ENCODE measurements around the gene FAM163B.

FAM163B gene

GRCh38 chr9:133583111-133583510 lies 26.1 kb downstream of the FAM163B start:
- no peak overlapping the region for H3K27ac ChIP-seq
- H3K9me3 ChIP-seq (ENCODE audit: low read depth, low read length) = no peaks in the 10 kb centered on the region
- H3K4me3 ChIP-seq = no peak overlapping the region
- H3K36me3 ChIP-seq (ENCODE audit: insufficient read depth, low read length) = no peaks in the 10 kb centered on the region
- TF ChIP-seq EZH2 (IDR thresholded peaks at IDR 0.05) = no peak
- TF ChIP-seq FOXP2 (optimal IDR thresholded peaks at IDR 0.05; ENCODE audit: control extremely low read depth, extremely low read length, insufficient read depth) = no peak
- no peak for TF ChIP-seq POLR2AphosphoS5 (IDR thresholded peaks at IDR 0.05; ENCODE audit: borderline replicate concordance, low read depth, low read length)
- DNase-seq (ENCODE audit: low read depth, low spot score) = no peak
- no peak overlapping the region for H3K9ac ChIP-seq (ENCODE audit: insufficient read length)

DNA sequence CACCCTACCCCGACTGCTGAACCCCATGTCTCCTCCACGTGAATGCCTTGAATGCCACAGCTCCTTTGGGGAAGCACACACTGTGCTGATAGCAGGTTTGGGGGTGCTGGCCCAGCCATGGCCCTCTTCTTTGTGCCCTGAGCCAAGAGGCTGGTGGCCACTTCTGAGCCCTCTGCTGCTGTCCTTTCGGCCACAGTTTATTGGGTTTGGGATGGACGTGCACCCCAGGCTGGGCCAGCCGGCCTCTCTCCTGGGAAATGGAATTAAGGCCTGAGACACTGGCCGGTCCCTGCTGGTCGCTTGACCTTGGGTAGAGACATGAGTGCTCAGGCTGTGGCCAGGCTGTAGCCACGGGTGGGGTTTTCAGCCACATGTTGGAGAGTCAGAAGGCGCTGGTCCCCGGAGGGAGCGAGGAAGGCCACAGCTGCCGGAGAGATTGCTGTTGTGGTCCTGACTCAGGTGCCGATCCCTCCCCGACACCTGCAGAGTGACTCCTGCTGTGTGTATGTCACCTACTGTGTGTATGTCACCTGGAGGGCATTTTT lies 26.6 kb downstream of the FAM163B start:
- DNase-seq (ENCODE audit: low read depth, low spot score) = no peak
- Histone ChIP-seq H3K4me3 (no peak overlapping the region), H3K9ac (ENCODE audit: insufficient read length) (no peak overlapping the region), H3K27ac (no peak overlapping the region), H3K36me3 (ENCODE audit: insufficient read depth, low read length) (no peaks in the 10 kb centered on the region), H3K9me3 (ENCODE audit: low read depth, low read length) (no peaks in the 10 kb centered on the region)
- no peak for TF ChIP-seq POLR2AphosphoS5 (IDR thresholded peaks at IDR 0.05; ENCODE audit: borderline replicate concordance, low read depth, low read length)
- TF ChIP-seq FOXP2 (optimal IDR thresholded peaks at IDR 0.05; ENCODE audit: control extremely low read depth, extremely low read length, insufficient read depth) = no peak
- TF ChIP-seq EZH2 (IDR thresholded peaks at IDR 0.05) = no peak

DNA sequence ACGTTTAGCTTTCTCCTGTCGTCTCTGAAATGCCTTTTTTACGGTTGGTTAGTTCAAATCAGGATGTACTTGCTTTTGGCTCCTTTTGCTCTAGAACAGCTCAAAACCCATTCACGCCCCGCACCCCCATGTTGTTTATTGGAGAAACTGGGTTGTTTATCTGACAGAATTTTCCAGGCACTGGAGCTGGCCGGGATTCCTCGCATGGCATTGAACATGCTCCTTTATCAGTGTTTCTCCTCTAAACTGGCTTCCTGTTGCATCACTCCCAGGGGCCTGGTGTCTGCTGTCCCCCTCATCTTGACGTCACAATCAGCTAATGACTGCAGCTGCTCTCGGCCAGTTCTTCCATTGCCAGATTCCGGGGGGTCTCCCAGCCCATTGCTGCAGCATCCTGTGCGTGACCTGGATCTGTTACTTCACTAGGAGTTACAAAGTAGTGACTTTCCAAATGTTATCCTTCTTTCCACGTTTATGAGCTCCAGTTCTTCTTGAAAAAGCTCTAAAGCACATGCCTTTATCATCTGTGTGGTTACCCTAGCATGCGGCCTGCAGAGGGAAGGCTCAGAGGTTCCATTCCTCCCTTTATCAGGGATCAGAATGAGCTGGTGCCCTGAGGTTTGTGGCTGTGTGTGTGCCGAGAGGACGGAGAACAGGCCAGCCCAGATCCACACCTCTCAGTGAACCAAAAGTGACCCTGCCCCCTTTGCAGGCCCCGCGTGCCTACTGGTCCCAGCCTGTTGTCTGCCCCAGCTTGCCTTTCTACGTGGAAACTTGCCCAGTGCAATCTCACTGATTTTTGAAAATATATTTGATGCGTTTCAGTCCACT lies 27.5 kb downstream of the FAM163B start:
- no peaks in the 10 kb centered on the region for H3K36me3 ChIP-seq (ENCODE audit: insufficient read depth, low read length)
- peak overlapping the region; percentile 71 for H3K27ac ChIP-seq
- H3K9me3 ChIP-seq (ENCODE audit: low read depth, low read length) = no peaks in the 10 kb centered on the region
- no peak overlapping the region for H3K9ac ChIP-seq (ENCODE audit: insufficient read length)
- H3K4me3 ChIP-seq = no peak overlapping the region
- TF ChIP-seq POLR2AphosphoS5 (IDR thresholded peaks at IDR 0.05; ENCODE audit: borderline replicate concordance, low read depth, low read length) (no peak), FOXP2 (optimal IDR thresholded peaks at IDR 0.05; ENCODE audit: control extremely low read depth, extremely low read length, insufficient read depth) (no peak), EZH2 (IDR thresholded peaks at IDR 0.05) (no peak)
- no peak for DNase-seq (ENCODE audit: low read depth, low spot score)

- TF ChIP-seq POLR2AphosphoS5 (IDR thresholded peaks at IDR 0.05; ENCODE audit: borderline replicate concordance, low read depth, low read length) (no peak), EZH2 (IDR thresholded peaks at IDR 0.05) (no peak), FOXP2 (optimal IDR thresholded peaks at IDR 0.05; ENCODE audit: control extremely low read depth, extremely low read length, insufficient read depth) (no peak)
- Histone ChIP-seq H3K36me3 (ENCODE audit: insufficient read depth, low read length) (no peaks in the 10 kb centered on the region), H3K27ac (peak overlapping the region; percentile 71), H3K4me3 (no peak overlapping the region), H3K9me3 (ENCODE audit: low read depth, low read length) (no peaks in the 10 kb centered on the region), H3K9ac (ENCODE audit: insufficient read length) (no peak overlapping the region)
- DNase-seq (ENCODE audit: low read depth, low spot score) = no peak
Measured at GRCh38 chr9:133581011-133581410, 28.2 kb downstream of the FAM163B start.

GRCh38 chr9:133580419-133580738 lies 28.8 kb downstream of the FAM163B start:
- no peaks in the 10 kb centered on the region for H3K9me3 ChIP-seq (ENCODE audit: low read depth, low read length)
- no peak for DNase-seq (ENCODE audit: low read depth, low spot score)
- TF ChIP-seq POLR2AphosphoS5 (IDR thresholded peaks at IDR 0.05; ENCODE audit: borderline replicate concordance, low read depth, low read length) = no peak
- H3K9ac ChIP-seq (ENCODE audit: insufficient read length) = no peak overlapping the region
- H3K27ac ChIP-seq = peak overlapping the region; percentile 71
- no peak overlapping the region for H3K4me3 ChIP-seq
- no peaks in the 10 kb centered on the region for H3K36me3 ChIP-seq (ENCODE audit: insufficient read depth, low read length)

- no peak overlapping the region for H3K9ac ChIP-seq (ENCODE audit: insufficient read length)
Measured at GRCh38 chr9:133579601-133580418, 29.4 kb downstream of the FAM163B start.

DNA sequence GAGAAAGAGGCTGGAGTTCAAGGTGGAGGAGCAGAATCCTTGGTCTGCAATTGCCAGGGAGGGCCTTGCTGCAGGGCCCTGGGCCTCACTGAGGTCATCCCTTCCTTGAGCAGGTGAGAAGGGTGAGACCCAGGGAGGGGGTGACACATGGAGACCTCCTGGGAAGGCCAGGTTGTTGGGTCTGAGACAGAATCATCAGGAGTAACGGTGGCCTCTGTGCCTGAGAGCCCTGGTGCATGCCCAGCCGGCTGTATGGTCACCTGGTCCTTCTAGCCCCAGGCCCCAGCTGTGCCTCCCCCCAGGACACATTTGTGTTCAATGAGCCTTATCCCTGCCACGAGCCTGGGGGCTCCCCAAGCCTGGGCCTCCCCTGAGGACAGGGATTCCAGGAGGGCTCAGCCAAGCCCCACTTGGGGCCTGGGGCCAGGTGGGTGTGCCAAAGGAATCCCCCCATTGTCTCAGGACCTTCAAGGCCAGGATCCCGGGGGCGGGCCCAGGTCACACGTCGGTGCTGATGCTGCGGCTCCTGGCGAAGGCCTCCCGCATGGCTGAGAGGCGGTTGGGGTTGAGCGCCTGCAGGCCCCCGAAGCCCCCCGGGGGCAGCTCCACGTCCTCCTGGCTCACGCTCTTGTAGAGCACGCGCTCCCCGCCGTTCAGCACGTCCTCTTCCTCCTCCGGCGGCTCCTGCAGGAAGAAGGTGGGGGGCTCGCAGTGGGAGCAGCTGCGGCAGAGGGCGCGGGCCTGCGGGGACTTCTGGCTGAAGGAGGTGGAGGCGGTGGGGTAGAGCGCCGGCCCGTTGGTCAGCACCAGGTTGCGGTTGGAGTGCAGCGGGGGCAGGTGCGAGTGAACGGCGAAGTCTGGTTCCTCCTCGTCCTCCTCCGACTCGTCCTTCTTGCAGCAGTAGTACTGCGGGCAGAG lies 30.4 kb downstream of the FAM163B start:
- no peak overlapping the region for H3K27ac ChIP-seq
- no peak overlapping the region for H3K9ac ChIP-seq (ENCODE audit: insufficient read length)
- TF ChIP-seq POLR2AphosphoS5 (IDR thresholded peaks at IDR 0.05; ENCODE audit: borderline replicate concordance, low read depth, low read length) = no peak
- TF ChIP-seq EZH2 (IDR thresholded peaks at IDR 0.05) = no peak
- TF ChIP-seq FOXP2 (optimal IDR thresholded peaks at IDR 0.05; ENCODE audit: control extremely low read depth, extremely low read length, insufficient read depth) = no peak
- H3K9me3 ChIP-seq (ENCODE audit: low read depth, low read length) = no peaks in the 10 kb centered on the region
- DNase-seq (ENCODE audit: low read depth, low spot score) = no peak
- no peaks in the 10 kb centered on the region for H3K36me3 ChIP-seq (ENCODE audit: insufficient read depth, low read length)
- no peak overlapping the region for H3K4me3 ChIP-seq

More at GRCh38 chr9:133579601-133580418, 29.4 kb downstream of the FAM163B start:
- Histone ChIP-seq H3K9me3 (ENCODE audit: low read depth, low read length) (no peaks in the 10 kb centered on the region), H3K27ac (peak overlapping the region; percentile 71; the same call in 1 of the 2 replicates), H3K4me3 (no peak overlapping the region), H3K36me3 (ENCODE audit: insufficient read depth, low read length) (no peaks in the 10 kb centered on the region)
- no peak for DNase-seq (ENCODE audit: low read depth, low spot score)
- TF ChIP-seq POLR2AphosphoS5 (IDR thresholded peaks at IDR 0.05; ENCODE audit: borderline replicate concordance, low read depth, low read length) = no peak
- no peak for TF ChIP-seq EZH2 (IDR thresholded peaks at IDR 0.05)
- TF ChIP-seq FOXP2 (optimal IDR thresholded peaks at IDR 0.05; ENCODE audit: control extremely low read depth, extremely low read length, insufficient read depth) = no peak

Data from SK-N-MC (cell line).